DOHH2 (cell line): ENCODE data around the gene KCNQ1.

Experiments used
- H3F3A ChIP-seq: fragments of 200-600 bp; sonication (generic), shearing (Covaris generic); 2 replicates; pipeline ENCODE4 v1.6.0; 2016; ENCODE audit warnings: antibody characterized with exemption, mild to moderate bottlenecking; ENCODE audit not compliant: control insufficient read depth, insufficient read depth
- H3K27ac ChIP-seq: fragments of 200-600 bp; sonication (generic); 2 replicates; pipeline ENCODE4 v1.5.1; 2014; ENCODE audit warnings: low read depth, mild to moderate bottlenecking, low read length, moderate library complexity
- H3K27me3 ChIP-seq: fragments of 200-600 bp; sonication (generic); 2 replicates; pipeline ENCODE4 v1.6.1; 2014; ENCODE audit warnings: mild to moderate bottlenecking, low read length, mixed read lengths; ENCODE audit not compliant: control insufficient read depth
- H3K36me3 ChIP-seq: fragments of 200-600 bp; sonication (generic); 2 replicates; pipeline ENCODE4 v1.6.1; 2014; ENCODE audit warnings: mild to moderate bottlenecking, low read length, moderate library complexity, mixed read lengths; ENCODE audit not compliant: control insufficient read depth
- H3K4me1 ChIP-seq: fragments of 200-600 bp; sonication (generic); 2 replicates; pipeline ENCODE4 v1.6.1; 2014; ENCODE audit warnings: mild to moderate bottlenecking, low read length, mixed read lengths; ENCODE audit not compliant: control insufficient read depth
- H3K4me2 ChIP-seq: fragments of 200-600 bp; sonication (generic); 2 replicates; pipeline ENCODE4 v1.6.0; 2014; ENCODE audit warnings: mild to moderate bottlenecking, low read length, moderate library complexity
- H3K4me3 ChIP-seq: fragments of 200-600 bp; sonication (generic); 2 replicates; pipeline ENCODE4 v1.5.1; 2014; ENCODE audit warnings: mild to moderate bottlenecking, low read length, mixed read lengths
- H3K79me2 ChIP-seq: fragments of 200-600 bp; sonication (generic); 2 replicates; pipeline ENCODE4 v1.6.1; 2014; ENCODE audit warnings: mild to moderate bottlenecking, low read length, mixed read lengths; ENCODE audit not compliant: control insufficient read depth
- H3K9me2 ChIP-seq: fragments of 200-600 bp; sonication (generic); replicated peaks from 2 replicates; pipeline ENCODE4 v1.6.1; 2014; ENCODE audit warnings: mild to moderate bottlenecking, low read length, mixed read lengths; ENCODE audit not compliant: control insufficient read depth
- H3K9me3 ChIP-seq: fragments of 200-600 bp; sonication (generic); 2 replicates; pipeline ENCODE4 v1.6.1; 2014; ENCODE audit warnings: antibody characterized with exemption, low read length, mixed read lengths; ENCODE audit not compliant: control insufficient read depth, insufficient read depth
- H4K20me1 ChIP-seq: fragments of 200-600 bp; sonication (generic); 2 replicates; pipeline ENCODE4 v1.6.0; 2014; ENCODE audit warnings: low read depth, mild to moderate bottlenecking, antibody characterized with exemption, low read length, moderate library complexity; ENCODE audit not compliant: control insufficient read depth, insufficient read depth
- CTCF ChIP-seq: fragments of 200-600 bp; sonication (generic); IDR thresholded peaks from one replicate; pipeline ENCODE4 v1.5.1; 2014; ENCODE audit warnings: antibody characterized with exemption, mild to moderate bottlenecking, low read depth, low read length; ENCODE audit not compliant: poor library complexity, severe bottlenecking
- EZH2phosphoT487 ChIP-seq: fragments of 200-600 bp; sonication (generic); IDR thresholded peaks from 2 replicates; pipeline ENCODE4 v1.6.1; 2017; ENCODE audit warnings: borderline replicate concordance, mild to moderate bottlenecking, antibody characterized with exemption, low read length, moderate library complexity, mixed read lengths

The KCNQ1 gene

GRCh38 chr11:2805388-2806056 lies 360.7 kb downstream of the KCNQ1 start:
- Histone ChIP-seq H3K27me3 (peaks cover 2% of the 10 kb centered on the region; the same call in 1 of the 2 replicates), H3K4me3 (no peak overlapping the region)

GRCh38 chr11:2806351-2807024 lies 361.7 kb downstream of the KCNQ1 start:
- no peaks in the 10 kb centered on the region for H3K9me2 ChIP-seq
- H3K27me3 ChIP-seq, result peaks cover 2% of the 10 kb centered on the region; the same call in 1 of the 2 replicates
- no peaks in the 10 kb centered on the region for H3K36me3 ChIP-seq
- H3K4me1 ChIP-seq, result no peaks in the 10 kb centered on the region
- no peaks in the 10 kb centered on the region for H4K20me1 ChIP-seq
- H3K4me2 ChIP-seq, result no peak overlapping the region
- no peaks in the 10 kb centered on the region for H3K79me2 ChIP-seq
- TF ChIP-seq EZH2phosphoT487, result no peak
- H3K4me3 ChIP-seq, result no peak overlapping the region
- no peaks in the 10 kb centered on the region for H3K9me3 ChIP-seq
- no peaks in the 10 kb centered on the region for H3F3A ChIP-seq
- no peak overlapping the region for H3K27ac ChIP-seq

More at GRCh38 chr11:2805388-2806056, 360.7 kb downstream of the KCNQ1 start:
- no peaks in the 10 kb centered on the region for H3K9me3 ChIP-seq
- no peaks in the 10 kb centered on the region for H4K20me1 ChIP-seq
- no peaks in the 10 kb centered on the region for H3F3A ChIP-seq
- H3K4me2 ChIP-seq, result no peak overlapping the region
- no peak overlapping the region for H3K27ac ChIP-seq
- no peak for TF ChIP-seq CTCF
- TF ChIP-seq EZH2phosphoT487, result no peak
- no peaks in the 10 kb centered on the region for H3K79me2 ChIP-seq
- H3K9me2 ChIP-seq, result no peaks in the 10 kb centered on the region
- no peaks in the 10 kb centered on the region for H3K36me3 ChIP-seq
- H3K4me1 ChIP-seq, result no peaks in the 10 kb centered on the region

- H3K4me3 ChIP-seq, result no peak overlapping the region
- no peak overlapping the region for H3K27ac ChIP-seq
Measured at GRCh38 chr11:2807025-2807681, 362.3 kb downstream of the KCNQ1 start.

More at GRCh38 chr11:2807025-2807681, 362.3 kb downstream of the KCNQ1 start:
- Histone ChIP-seq H4K20me1 (no peaks in the 10 kb centered on the region), H3K9me2 (no peaks in the 10 kb centered on the region), H3K4me1 (0 out of 2 replicates have a peak, but pooled peaks cover 2% of the 10 kb centered on the region), H3K9me3 (no peaks in the 10 kb centered on the region), H3F3A (no peaks in the 10 kb centered on the region), H3K4me2 (no peak overlapping the region), H3K79me2 (no peaks in the 10 kb centered on the region), H3K27me3 (peaks cover 2% of the 10 kb centered on the region; the same call in 1 of the 2 replicates), H3K36me3 (no peaks in the 10 kb centered on the region)
- no peak for TF ChIP-seq EZH2phosphoT487
- TF ChIP-seq CTCF, result no peak
